Endothelial cell of umbilical vein (primary cell): ENCODE results near the gene CANT1. TPM values are rescaled to one million over a fixed set of nuclear protein-coding genes. Genes with fewer than 3 reads are reported as not detected.

Source experiments
- BruUV-seq: library from RNA; stranded (reverse); fragments of 400-500 nt; replicated peaks from 2 replicates; lab custom pipeline; 2021; lab: Mats Ljungman, UMichigan
- CTCF ChIA-PET: fragments of 300-600, 350-600 bp; sonication (Branson Sonifier 250); formaldehyde crosslinking; loops from one replicate; lab custom pipeline; 2021; ENCODE audit warnings: antibody characterized with exemption, inconsistent platforms; lab: Charles Lee
- POLR2A ChIA-PET: fragments of 300-600, 350-600 bp; sonication (Branson Sonifier 250); formaldehyde crosslinking; loops from one replicate; lab custom pipeline; 2021; ENCODE audit warnings: antibody characterized with exemption, inconsistent platforms; lab: Charles Lee
- DNase-seq: peaks from one replicate; pipeline ENCODE4 v3.0.0-alpha.2; 2011; ENCODE audit warnings: low read depth, low spot score
- FAIRE-seq: peaks from 2 replicates; lab custom pipeline; 2011; peaks lifted over from hg19 to GRCh38; lab: Jason Lieb, UNC
- H2AFZ ChIP-seq: 2 replicates; pipeline ENCODE4 v1.6.0; 2012; ENCODE audit warnings: low read depth, low read length, control low read depth, inconsistent platforms
- H3K27ac ChIP-seq: 2 replicates; pipeline ENCODE4 v1.5.1; 2011; ENCODE audit warnings: low read depth, mild to moderate bottlenecking, control low read depth, low read length, moderate library complexity; ENCODE audit not compliant: insufficient read depth
- H3K27me3 ChIP-seq, 2 experiments: 2 replicates each; pipeline versions ENCODE4 v1.6.0 to v1.6.1; 2011; ENCODE audit warnings: low read length in 2 of 2, mixed read lengths in 1 of 2; ENCODE audit not compliant: control insufficient read depth in 2 of 2, insufficient read depth in 2 of 2
- H3K36me3 ChIP-seq, 2 experiments: 2 replicates in 1 of 2; 3 replicates in 1 of 2; pipeline ENCODE4 v1.5.1; 2011; ENCODE audit warnings: low read length in 2 of 2, mild to moderate bottlenecking in 1 of 2, moderate library complexity in 1 of 2; ENCODE audit not compliant: control insufficient read depth in 2 of 2, insufficient read depth in 2 of 2; ENCODE audit errors: extremely low read depth in 1 of 2
- H3K4me1 ChIP-seq: 3 replicates; pipeline ENCODE4 v1.5.1; 2011; ENCODE audit warnings: mild to moderate bottlenecking, low read length; ENCODE audit not compliant: control insufficient read depth, insufficient read depth; ENCODE audit errors: extremely low read depth
- H3K4me2 ChIP-seq: 2 replicates; pipeline ENCODE4 v1.6.1; 2011; ENCODE audit warnings: low read length, control low read depth, mixed read lengths; ENCODE audit not compliant: insufficient read depth
- H3K4me3 ChIP-seq, 3 experiments: fragments of 200-600 bp in 1 of 3; sonication (generic), shearing (Covaris generic) in 1 of 3; replicated peaks in 1 of 3; 2 replicates each; pipeline ENCODE4 v1.5.1; 2011 to 2016; ENCODE audit warnings: control low read depth in 3 of 3, low read length in 3 of 3, mild to moderate bottlenecking in 2 of 3, inconsistent platforms in 1 of 3, low read depth in 1 of 3, moderate library complexity in 1 of 3; ENCODE audit not compliant: insufficient read depth in 1 of 3
- H3K79me2 ChIP-seq: 2 replicates; pipeline ENCODE4 v1.6.0; 2012; ENCODE audit warnings: low read length, inconsistent platforms; ENCODE audit not compliant: control insufficient read depth, insufficient read depth
- H3K9ac ChIP-seq: replicated peaks from 2 replicates; pipeline ENCODE3; 2011; ENCODE audit warnings: low read length, control low read depth; ENCODE audit not compliant: insufficient read depth; ENCODE audit errors: extremely low read depth
- H3K9me1 ChIP-seq: replicated peaks from 3 replicates; pipeline ENCODE4 v1.6.0; 2011; ENCODE audit warnings: mild to moderate bottlenecking, low read length; ENCODE audit not compliant: control insufficient read depth, insufficient read depth; ENCODE audit errors: extremely low read depth
- H3K9me3 ChIP-seq: replicated peaks from 2 replicates; pipeline ENCODE4 v1.5.1; 2012; ENCODE audit warnings: low read length, inconsistent platforms; ENCODE audit not compliant: control insufficient read depth, insufficient read depth
- H4K20me1 ChIP-seq: replicated peaks from 2 replicates; pipeline ENCODE3; 2011; ENCODE audit warnings: mild to moderate bottlenecking, low read length; ENCODE audit not compliant: control insufficient read depth, insufficient read depth; ENCODE audit errors: extremely low read depth
- EZH2 ChIP-seq: IDR thresholded peaks from 2 replicates; pipeline ENCODE4 v1.6.1; 2012; ENCODE audit warnings: borderline replicate concordance, low read depth, mild to moderate bottlenecking, moderate library complexity, low read length, inconsistent platforms; ENCODE audit not compliant: severe bottlenecking
- FOS ChIP-seq: IDR thresholded peaks from 2 replicates; pipeline ENCODE4 v1.6.1; 2011; ENCODE audit warnings: mild to moderate bottlenecking, low read length, moderate library complexity, borderline replicate concordance; ENCODE audit not compliant: insufficient read depth
- GATA2 ChIP-seq: IDR thresholded peaks from 2 replicates; pipeline ENCODE4 v1.7.0; 2011; ENCODE audit warnings: low read depth, mild to moderate bottlenecking, moderate library complexity, mixed read lengths, low read length; ENCODE audit not compliant: insufficient read length, insufficient read depth
- JUN ChIP-seq: IDR thresholded peaks from 2 replicates; pipeline ENCODE4 v1.6.1; 2011; ENCODE audit warnings: borderline replicate concordance, low read depth; ENCODE audit not compliant: insufficient read length, insufficient read depth
- MYC ChIP-seq: IDR thresholded peaks from one replicate; pipeline ENCODE4 v1.6.1; 2011; ENCODE audit warnings: mild to moderate bottlenecking, low read depth, low read length
- POLR2A ChIP-seq: IDR thresholded peaks from 2 replicates; pipeline ENCODE4 v1.6.1; 2012; ENCODE audit warnings: low read depth, mild to moderate bottlenecking, control low read depth, low read length
- POLR2AphosphoS5 ChIP-seq: IDR thresholded peaks from 2 replicates; pipeline ENCODE4 v1.6.1; 2012; ENCODE audit warnings: low read depth, mild to moderate bottlenecking, control low read depth, low read length, moderate library complexity; ENCODE audit not compliant: insufficient read depth
- dilution Hi-C: fragments of 300-500 bp; cut with MboI; formaldehyde crosslinking; loops from one replicate; pipeline ENCODE4 v1.15.0; 2019; ENCODE audit warnings: low sequenced_read_pairs; ENCODE audit not compliant: extremely low pct_ligation_motif_present
- intact Hi-C: fragments of 100-400 bp; cut with micrococcal nuclease; formaldehyde crosslinking; loops from one replicate; pipeline ENCODE4 v1.10.0; 2022
- polyA plus RNA-seq, 4 experiments: library from polyadenylated mRNA; depleted of rRNA in 3 of 4; stranded (reverse) in 3 of 4; unstranded in 1 of 4; fragments of >200 nt; gene quantifications; 2 replicates each; pipeline versions ENCODE4 v1.2.1 to v1.2.3, GENCODE V29; 2011 to 2012; ENCODE audit warnings: missing spikeins in 1 of 4
- total RNA-seq: library from RNA; stranded (reverse); gene quantifications from 2 replicates; pipeline ENCODE4 v1.2.3, GENCODE V29; 2021
- TF ChIP-seq, protein P1 (sequence below), 2 donors: IDR thresholded peaks; 1 replicate in 1 of 2; 2 replicates in 1 of 2; pipeline ENCODE4 v1.5.1; 2011; ENCODE audit warnings: low read length in 2 of 2, mild to moderate bottlenecking in 2 of 2, moderate library complexity in 2 of 2, control low read depth in 1 of 2, inconsistent platforms in 1 of 2, low read depth in 1 of 2; ENCODE audit not compliant: insufficient read depth in 1 of 2; ENCODE audit errors: extremely low read depth in 1 of 2
- TF ChIP-seq, protein P2 (sequence below): IDR thresholded peaks from 2 replicates; pipeline ENCODE4 v1.6.1; 2011; ENCODE audit not compliant: insufficient read depth, insufficient read length

The CANT1 gene
- total and polyA plus RNA-seq, 2 donors (not counting 3 experiments of a cell fraction or from before 2014, with no cell fraction given) = 85.0 to 93.6 TPM

DNA sequence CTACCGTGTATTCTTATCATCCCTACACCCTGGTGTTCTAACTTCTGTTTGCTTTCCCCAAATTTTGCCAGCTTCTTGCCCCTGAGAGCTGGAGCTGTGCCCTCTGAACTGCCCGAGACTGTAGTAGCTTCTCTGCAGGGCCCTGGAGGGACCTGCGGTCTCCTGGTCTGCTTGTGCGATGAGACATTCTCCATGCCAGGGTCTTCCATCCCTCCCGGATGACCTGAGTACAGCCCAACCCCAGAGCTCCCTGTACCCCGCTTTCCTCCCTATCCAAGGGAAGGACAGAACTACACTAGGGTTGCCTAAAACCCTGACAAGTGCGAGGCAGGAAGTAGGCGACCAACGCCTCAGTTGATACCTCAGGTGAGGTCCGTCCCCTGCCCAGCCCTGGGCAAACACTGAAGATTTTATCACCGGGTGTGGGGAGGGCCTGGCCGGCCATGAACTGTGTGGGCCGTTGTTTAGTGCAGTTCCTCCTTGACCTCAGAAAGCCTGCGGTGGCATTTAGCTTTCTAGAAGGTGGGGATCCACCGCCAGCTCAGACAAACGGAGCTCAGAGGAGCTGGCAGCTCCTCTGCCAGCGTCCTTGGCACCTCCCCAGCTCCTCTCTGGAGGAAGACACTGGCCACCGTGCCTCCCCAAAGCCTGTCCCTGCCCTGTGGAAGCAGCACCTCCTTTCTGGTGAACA is 13.7 kb downstream of the CANT1 start:
- intact Hi-C loops = no loop called here
- Histone ChIP-seq H3K36me3 (peaks cover 9 to 38% of the 10 kb centered on the region in 2 experiments), H3K79me2 (peaks cover 52% of the 10 kb centered on the region), H4K20me1 (no peaks in the 10 kb centered on the region), H3K4me2 (no peak overlapping the region), H2AFZ (no peak overlapping the region), H3K9me3 (no peaks in the 10 kb centered on the region), H3K27me3 (no peaks in the 10 kb centered on the region), H3K4me1 (peaks cover 14% of the 10 kb centered on the region), H3K9ac (no peak overlapping the region), H3K9me1 (no peaks in the 10 kb centered on the region), H3K27ac (no peak overlapping the region), H3K4me3 (no peak overlapping the region)
- dilution Hi-C loops = no loop called here
- FAIRE-seq (no peak), DNase-seq (no peak)
- CTCF ChIA-PET = interaction anchor here (1.8 kb wide), 2 partner anchors 9 to 10 kb away, joined by 9 to 10 read pairs; no protein-coding TSS in a partner anchor
- POLR2A ChIA-PET = no interaction called here
- BruUV-seq = no TSS peak
- TF ChIP-seq EZH2 = no peak
- no peak for TF ChIP-seq GATA2
- TF ChIP-seq JUN = no peak
- TF ChIP-seq MYC = no peak
- no peak for TF ChIP-seq POLR2AphosphoS5
- TF ChIP-seq, protein P1, sequence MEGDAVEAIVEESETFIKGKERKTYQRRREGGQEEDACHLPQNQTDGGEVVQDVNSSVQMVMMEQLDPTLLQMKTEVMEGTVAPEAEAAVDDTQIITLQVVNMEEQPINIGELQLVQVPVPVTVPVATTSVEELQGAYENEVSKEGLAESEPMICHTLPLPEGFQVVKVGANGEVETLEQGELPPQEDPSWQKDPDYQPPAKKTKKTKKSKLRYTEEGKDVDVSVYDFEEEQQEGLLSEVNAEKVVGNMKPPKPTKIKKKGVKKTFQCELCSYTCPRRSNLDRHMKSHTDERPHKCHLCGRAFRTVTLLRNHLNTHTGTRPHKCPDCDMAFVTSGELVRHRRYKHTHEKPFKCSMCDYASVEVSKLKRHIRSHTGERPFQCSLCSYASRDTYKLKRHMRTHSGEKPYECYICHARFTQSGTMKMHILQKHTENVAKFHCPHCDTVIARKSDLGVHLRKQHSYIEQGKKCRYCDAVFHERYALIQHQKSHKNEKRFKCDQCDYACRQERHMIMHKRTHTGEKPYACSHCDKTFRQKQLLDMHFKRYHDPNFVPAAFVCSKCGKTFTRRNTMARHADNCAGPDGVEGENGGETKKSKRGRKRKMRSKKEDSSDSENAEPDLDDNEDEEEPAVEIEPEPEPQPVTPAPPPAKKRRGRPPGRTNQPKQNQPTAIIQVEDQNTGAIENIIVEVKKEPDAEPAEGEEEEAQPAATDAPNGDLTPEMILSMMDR (IDR thresholded peaks at IDR 0.05; ENCODE audit: extremely low read depth in 1 of 2, insufficient read depth in 1 of 2, low read depth in 1 of 2, low read length in 2 of 2) = no peak
- TF ChIP-seq POLR2A = no peak
- no peak for TF ChIP-seq FOS
- TF ChIP-seq, protein P2, sequence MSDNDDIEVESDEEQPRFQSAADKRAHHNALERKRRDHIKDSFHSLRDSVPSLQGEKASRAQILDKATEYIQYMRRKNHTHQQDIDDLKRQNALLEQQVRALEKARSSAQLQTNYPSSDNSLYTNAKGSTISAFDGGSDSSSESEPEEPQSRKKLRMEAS = no peak
